Fibroblast of pulmonary artery (primary cell): Measurements from ENCODE around the gene HOXC11.

Source experiments
- DNase-seq: peaks from one replicate; pipeline ENCODE4 v3.0.0-alpha.2; 2010; ENCODE audit warnings: low read depth
- H3K4me3 ChIP-seq: replicated peaks from 2 replicates; pipeline ENCODE4 v1.5.1; 2011; ENCODE audit warnings: low read depth, mild to moderate bottlenecking, control low read depth, low read length, moderate library complexity
- CTCF ChIP-seq: IDR thresholded peaks from 2 replicates; pipeline ENCODE4 v1.5.1; 2011; ENCODE audit warnings: mild to moderate bottlenecking, control low read depth, low read length, inconsistent platforms; ENCODE audit errors: missing control alignments

The HOXC11 gene

GRCh38 chr12:54002278-54002914 lies 29.5 kb downstream of the HOXC11 start:
- TF ChIP-seq CTCF: no peak
- no peak for DNase-seq
- H3K4me3 ChIP-seq: no peak overlapping the region

- DNase-seq: no peak
- H3K4me3 ChIP-seq: no peak overlapping the region
- TF ChIP-seq CTCF: no peak
Measured at GRCh38 chr12:54002915-54003389, 30.0 kb downstream of the HOXC11 start.

GRCh38 chr12:54003625-54004024 lies 30.7 kb downstream of the HOXC11 start:
- TF ChIP-seq CTCF: no peak
- DNase-seq: no peak
- no peak overlapping the region for H3K4me3 ChIP-seq

- no peak for TF ChIP-seq CTCF
- no peak for DNase-seq
- H3K4me3 ChIP-seq: no peak overlapping the region
Measured at GRCh38 chr12:54004063-54004840, 31.3 kb downstream of the HOXC11 start.

- H3K4me3 ChIP-seq: no peak overlapping the region
- no peak for TF ChIP-seq CTCF
- DNase-seq: no peak
Measured at GRCh38 chr12:54004841-54005530, 32.1 kb downstream of the HOXC11 start.

- no peak for DNase-seq
- no peak overlapping the region for H3K4me3 ChIP-seq
- TF ChIP-seq CTCF: no peak
Measured at GRCh38 chr12:54005531-54005852, 32.6 kb downstream of the HOXC11 start.
